GM12874 (cell line): Measurements from ENCODE around the gene SPAG16.

Source experiments
- CTCF ChIP-seq: IDR thresholded peaks from 2 replicates; pipeline ENCODE4 v1.5.1; 2011; ENCODE audit warnings: low read depth, mild to moderate bottlenecking, control low read depth, low read length, moderate library complexity; ENCODE audit not compliant: insufficient read depth

The SPAG16 gene

GRCh38 chr2:214436470-214436869, 1152.2 kb downstream of the SPAG16 start:
- no peak for TF ChIP-seq CTCF

GRCh38 chr2:214450118-214450894, 1166.0 kb downstream of the SPAG16 start:
- no peak for TF ChIP-seq CTCF

- TF ChIP-seq CTCF = no peak
These were observed 1167.4 kb downstream of the SPAG16 start for GRCh38 chr2:214451516-214452275.
